Esophagus muscularis mucosa (tissue), 4 donors: ENCODE results near the gene HMBS.
"Not testable (repeated sequence)": the region's sequence is repeated elsewhere in the genome, so short reads cannot be mapped to it uniquely, and the experiment has no call there.

Source experiments
- EP300 ChIP-seq: sonication (generic); formaldehyde crosslinking; IDR thresholded peaks from one replicate; pipeline ENCODE4 v1.6.1; 2017; ENCODE audit warnings: antibody characterized with exemption
- POLR2A ChIP-seq: fragments of 450-650 bp; IDR thresholded peaks from one replicate; pipeline ENCODE4 v1.6.1; 2017; ENCODE audit warnings: antibody characterized with exemption, moderate library complexity, mild to moderate bottlenecking, low read depth
- TF ChIP-seq, protein P1 (sequence below), 3 experiments: fragments of 200-600 bp in 2 of 3; fragments of 450-650 bp in 1 of 3; sonication (generic) in 2 of 3; IDR thresholded peaks; one replicate each; pipeline ENCODE4 v1.5.1; 2017 to 2019; ENCODE audit warnings: antibody characterized with exemption in 3 of 3, mild to moderate bottlenecking in 2 of 3, moderate library complexity in 1 of 3

- not testable (repeated sequence) for TF ChIP-seq POLR2A, EP300
- TF ChIP-seq, protein P1, sequence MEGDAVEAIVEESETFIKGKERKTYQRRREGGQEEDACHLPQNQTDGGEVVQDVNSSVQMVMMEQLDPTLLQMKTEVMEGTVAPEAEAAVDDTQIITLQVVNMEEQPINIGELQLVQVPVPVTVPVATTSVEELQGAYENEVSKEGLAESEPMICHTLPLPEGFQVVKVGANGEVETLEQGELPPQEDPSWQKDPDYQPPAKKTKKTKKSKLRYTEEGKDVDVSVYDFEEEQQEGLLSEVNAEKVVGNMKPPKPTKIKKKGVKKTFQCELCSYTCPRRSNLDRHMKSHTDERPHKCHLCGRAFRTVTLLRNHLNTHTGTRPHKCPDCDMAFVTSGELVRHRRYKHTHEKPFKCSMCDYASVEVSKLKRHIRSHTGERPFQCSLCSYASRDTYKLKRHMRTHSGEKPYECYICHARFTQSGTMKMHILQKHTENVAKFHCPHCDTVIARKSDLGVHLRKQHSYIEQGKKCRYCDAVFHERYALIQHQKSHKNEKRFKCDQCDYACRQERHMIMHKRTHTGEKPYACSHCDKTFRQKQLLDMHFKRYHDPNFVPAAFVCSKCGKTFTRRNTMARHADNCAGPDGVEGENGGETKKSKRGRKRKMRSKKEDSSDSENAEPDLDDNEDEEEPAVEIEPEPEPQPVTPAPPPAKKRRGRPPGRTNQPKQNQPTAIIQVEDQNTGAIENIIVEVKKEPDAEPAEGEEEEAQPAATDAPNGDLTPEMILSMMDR (IDR thresholded peaks at IDR 0.05), result not testable (repeated sequence)
These were observed 18.5 kb downstream of the HMBS start for GRCh38 chr11:119103161-119103664.
